Esophagus muscularis mucosa (tissue), 4 donors: ENCODE measurements around the gene CIAO2A. TPM values are rescaled to one million over a fixed set of nuclear protein-coding genes. Genes with fewer than 3 reads are reported as not detected.

ENCODE experiments used
- DNase-seq: peaks from one replicate; pipeline ENCODE4 v3.0.0-alpha.2; 2017; ENCODE audit errors: extremely low spot score
- H3K27ac ChIP-seq, 4 donors: fragments of 200-600 bp; sonication (generic); replicated peaks in 1 of 4; 1 replicate in 3 of 4; 2 replicates in 1 of 4; pipeline ENCODE4 v1.5.1; 2016 to 2019; ENCODE audit warnings: mild to moderate bottlenecking in 1 of 4
- H3K27me3 ChIP-seq, 4 donors: fragments of 200-600 bp; sonication (generic); one replicate each; pipeline versions ENCODE4 v1.5.1 to v1.6.0; 2016 to 2019
- H3K36me3 ChIP-seq, 4 donors: fragments of 200-600 bp; sonication (generic); one replicate each; pipeline ENCODE4 v1.5.1; 2016 to 2019
- H3K4me1 ChIP-seq, 4 donors: fragments of 200-600 bp; sonication (generic); one replicate each; pipeline ENCODE4 v1.5.1; 2016 to 2019
- H3K4me3 ChIP-seq, 4 donors: fragments of 200-600 bp; sonication (generic); 1 replicate in 2 of 4; 2 replicates in 2 of 4; pipeline ENCODE4 v1.5.1; 2016 to 2019; ENCODE audit warnings: mild to moderate bottlenecking in 4 of 4, moderate library complexity in 1 of 4
- H3K9me3 ChIP-seq, 4 donors: fragments of 200-600 bp; sonication (generic); 1 replicate in 3 of 4; 2 replicates in 1 of 4; pipeline ENCODE4 v1.5.1; 2016 to 2019
- CTCF ChIP-seq, 3 experiments: fragments of 200-600 bp in 2 of 3; fragments of 450-650 bp in 1 of 3; sonication (generic) in 2 of 3; IDR thresholded peaks; one replicate each; pipeline ENCODE4 v1.5.1; 2017 to 2019; ENCODE audit warnings: antibody characterized with exemption in 3 of 3, mild to moderate bottlenecking in 2 of 3, moderate library complexity in 1 of 3
- EP300 ChIP-seq: sonication (generic); formaldehyde crosslinking; IDR thresholded peaks from one replicate; pipeline ENCODE4 v1.6.1; 2017; ENCODE audit warnings: antibody characterized with exemption
- POLR2A ChIP-seq: fragments of 450-650 bp; IDR thresholded peaks from one replicate; pipeline ENCODE4 v1.6.1; 2017; ENCODE audit warnings: antibody characterized with exemption, moderate library complexity, mild to moderate bottlenecking, low read depth
- POLR2AphosphoS5 ChIP-seq, 2 donors: sonication (generic); formaldehyde crosslinking; IDR thresholded peaks; one replicate each; pipeline ENCODE4 v1.6.1; 2017; ENCODE audit warnings: antibody characterized with exemption in 2 of 2
- WGBS: methylation state at CpG from one replicate; pipeline ENCODE4 v1.1.5; 2018; 5-methylcytosine and 5-hydroxymethylcytosine counted together
- intact Hi-C: fragments of 100-400 bp; cut with DNase I; formaldehyde crosslinking; loops from one replicate; pipeline ENCODE4 v1.15.1; 2023
- total RNA-seq, 4 donors: library from RNA; depleted of rRNA; stranded (reverse); fragments of >200 nt; gene quantifications; one replicate each; pipeline versions ENCODE4 v1.1.0 to v1.2.1, GENCODE V29; 2016

The CIAO2A gene
- total RNA-seq, 4 donors from 2014 or later = 15.3 to 24.4 (median 20.4) TPM

GRCh38 chr15:64044300-64045100 is 49.1 kb downstream of the CIAO2A start:
- 98% methylated on average over 6 of the region's 7 CpGs for WGBS
- TF ChIP-seq POLR2A (no peak), EP300 (no peak), CTCF (IDR thresholded peaks at IDR 0.05) (no peak), POLR2AphosphoS5 (IDR thresholded peaks at IDR 0.05) (no peak)
- Histone ChIP-seq H3K4me1 (peaks cover 16 to 28% (median 21%) of the 10 kb centered on the region in 4 donors), H3K4me3 (peak overlapping the region in 2 of 4 donors; percentile 61 to 64), H3K9me3 (no peaks in the 10 kb centered on the region), H3K27me3 (peaks cover 0 to 17% (median 0%) of the 10 kb centered on the region in 4 donors), H3K36me3 (peaks cover 0 to 7% (median 0%) of the 10 kb centered on the region in 4 donors), H3K27ac (no peak overlapping the region)
- DNase-seq = no peak
- intact Hi-C loops = loop anchor here (5.0 to 10.0 kb wide), 3 partner anchors 97 to 210 kb away; partner anchors contain the start of gene HERC1

GRCh38 chr15:64038878-64039610 is 54.6 kb downstream of the CIAO2A start:
- Histone ChIP-seq H3K4me1 (peaks cover 0 to 15% (median 2%) of the 10 kb centered on the region in 4 donors), H3K36me3 (peaks cover 0 to 34% (median 0%) of the 10 kb centered on the region in 4 donors), H3K27me3 (no peaks in the 10 kb centered on the region), H3K9me3 (no peaks in the 10 kb centered on the region), H3K4me3 (no peak overlapping the region), H3K27ac (no peak overlapping the region)
- DNase-seq = no peak
- TF ChIP-seq EP300 (no peak), POLR2A (no peak), POLR2AphosphoS5 (IDR thresholded peaks at IDR 0.05) (no peak), CTCF (IDR thresholded peaks at IDR 0.05) (no peak)
- 95% methylated on average over 4 of the region's 4 CpGs for WGBS
- intact Hi-C loops = no loop called here

GRCh38 chr15:64037966-64038365 is 55.7 kb downstream of the CIAO2A start:
- no peak for TF ChIP-seq POLR2AphosphoS5 (IDR thresholded peaks at IDR 0.05)
- TF ChIP-seq POLR2A = no peak
- no peak for TF ChIP-seq CTCF (IDR thresholded peaks at IDR 0.05)
- no peak for TF ChIP-seq EP300
- H3K27ac ChIP-seq = no peak overlapping the region
- no peak for DNase-seq
- H3K4me3 ChIP-seq = no peak overlapping the region
- no peaks in the 10 kb centered on the region for H3K27me3 ChIP-seq
- no peaks in the 10 kb centered on the region for H3K9me3 ChIP-seq
- intact Hi-C loops = no loop called here
- H3K4me1 ChIP-seq = peaks cover 0 to 13% (median 2%) of the 10 kb centered on the region in 4 donors
- peaks cover 0 to 34% (median 0%) of the 10 kb centered on the region in 4 donors for H3K36me3 ChIP-seq
- WGBS = 45% methylated on average over 2 of the region's 2 CpGs

GRCh38 chr15:64037116-64037515 is 56.5 kb downstream of the CIAO2A start:
- TF ChIP-seq EP300 = no peak
- TF ChIP-seq CTCF (IDR thresholded peaks at IDR 0.05) = no peak
- no peak for TF ChIP-seq POLR2AphosphoS5 (IDR thresholded peaks at IDR 0.05)
- no peak for TF ChIP-seq POLR2A
- H3K27me3 ChIP-seq = no peaks in the 10 kb centered on the region
- H3K9me3 ChIP-seq = no peaks in the 10 kb centered on the region
- H3K27ac ChIP-seq = no peak overlapping the region
- no peak overlapping the region for H3K4me3 ChIP-seq
- peaks cover 0 to 34% (median 0%) of the 10 kb centered on the region in 4 donors for H3K36me3 ChIP-seq
- no peak for DNase-seq
- intact Hi-C loops = no loop called here
- peaks cover 0 to 11% (median 0%) of the 10 kb centered on the region in 4 donors for H3K4me1 ChIP-seq
- 87% methylated on average over 3 of the region's 3 CpGs for WGBS
